ENCODE data around the gene TRIP12.
"Not testable (repeated sequence)": the region's sequence is repeated elsewhere in the genome, so short reads cannot be mapped to it uniquely, and the experiment has no call there.

TRIP12 gene

GRCh38 chr2:229821316-229821715 is 100.5 kb downstream of the TRIP12 start:
- no peak for DNase-seq

GRCh38 chr2:229818230-229818629 is 103.6 kb downstream of the TRIP12 start:
- no peak for DNase-seq

- no peak for DNase-seq
These were observed 106.0 kb downstream of the TRIP12 start for GRCh38 chr2:229815858-229816257.

GRCh38 chr2:229815342-229815741 is 106.5 kb downstream of the TRIP12 start:
- no peak for DNase-seq

- DNase-seq, result no peak
These were observed 111.0 kb downstream of the TRIP12 start for GRCh38 chr2:229810786-229811185.

GRCh38 chr2:229805559-229805958 is 116.2 kb downstream of the TRIP12 start:
- DNase-seq, result no peak

GRCh38 chr2:229802785-229803184 is 119.0 kb downstream of the TRIP12 start:
- no peak for DNase-seq

- peak; percentile 69 to 72 for DNase-seq
These were observed 120.6 kb downstream of the TRIP12 start for GRCh38 chr2:229800997-229801754.

- no peak for DNase-seq
These were observed 123.2 kb downstream of the TRIP12 start for GRCh38 chr2:229798446-229799155.

GRCh38 chr2:229795058-229795457 is 126.8 kb downstream of the TRIP12 start:
- DNase-seq, result no peak

- DNase-seq, result no peak
These were observed 127.2 kb downstream of the TRIP12 start for GRCh38 chr2:229794636-229795035.

- not testable (repeated sequence) for DNase-seq
These were observed 135.5 kb downstream of the TRIP12 start for GRCh38 chr2:229786289-229786688.

GRCh38 chr2:229784791-229785190 is 137.0 kb downstream of the TRIP12 start:
- DNase-seq, result no peak

GRCh38 chr2:229783108-229783721 is 138.6 kb downstream of the TRIP12 start:
- no peak for DNase-seq

- DNase-seq, result no peak
These were observed 140.7 kb downstream of the TRIP12 start for GRCh38 chr2:229780856-229781773.

- no peak for DNase-seq
These were observed 142.2 kb downstream of the TRIP12 start for GRCh38 chr2:229779650-229780049.

GRCh38 chr2:229777716-229778115 is 144.1 kb downstream of the TRIP12 start:
- DNase-seq, result no peak

- DNase-seq, result no peak
These were observed 146.0 kb downstream of the TRIP12 start for GRCh38 chr2:229775614-229776313.

GRCh38 chr2:229774237-229774636 is 147.6 kb downstream of the TRIP12 start:
- no peak for DNase-seq

GRCh38 chr2:229768235-229768634 is 153.6 kb downstream of the TRIP12 start:
- no peak for DNase-seq

GRCh38 chr2:229765721-229766120 is 156.1 kb downstream of the TRIP12 start:
- no peak for DNase-seq

GRCh38 chr2:229761663-229762062 is 160.1 kb downstream of the TRIP12 start:
- no peak for DNase-seq

All from activated CD4-positive, alpha-beta T cell treated with anti-CD3 and anti-CD28 coated beads, Interleukin-2, amount 50 U/mL, for 4 hours (primary cell).